ENCODE measurements around the gene ZBTB7C. TPM values are rescaled to one million over a fixed set of nuclear protein-coding genes. Genes with fewer than 3 reads are reported as not detected.

The ZBTB7C gene
- total and polyA plus RNA-seq, 2 of the 8 experiments (the other 6 are each of a cell fraction or from before 2014, with no cell fraction given), result 0.15 to 0.45 TPM

GRCh38 chr18:48085781-48086487, 323.2 kb downstream of the ZBTB7C start:
- Histone ChIP-seq H3K27me3 (replicated peaks in 1 of 4; ENCODE audit: control insufficient read depth in 3 of 4, extremely low read depth in 1 of 4, insufficient read depth in 3 of 4, low read length in 3 of 4) (no peaks in the 10 kb centered on the region), H3K23me2 (ENCODE audit: low read depth, low read length) (no peaks in the 10 kb centered on the region), H2AK5ac (ENCODE audit: low read depth, low read length) (no peak overlapping the region), H4K5ac (ENCODE audit: insufficient read length, low read depth, low read length) (no peak overlapping the region), H2BK20ac (ENCODE audit: low read length) (no peak overlapping the region), H3K56ac (replicated peaks; ENCODE audit: insufficient read length, low read depth, low read length) (no peak overlapping the region), H3K36me3 (ENCODE audit: control insufficient read depth in 2 of 4, insufficient read depth in 4 of 4, low read length in 3 of 4) (no peaks in the 10 kb centered on the region), H3K4me3 (ENCODE audit: extremely low read depth in 1 of 4, insufficient read depth in 2 of 4, low read depth in 3 of 4, low read length in 4 of 4) (no peak overlapping the region), H3K4ac (replicated peaks; ENCODE audit: insufficient read length, low read depth, low read length) (no peak overlapping the region), H3K9me3 (ENCODE audit: insufficient read depth in 2 of 2, low read depth in 1 of 2, low read length in 1 of 2) (no peaks in the 10 kb centered on the region), H3K4me2 (ENCODE audit: insufficient read depth in 1 of 2, low read depth in 2 of 2, low read length in 2 of 2) (no peak overlapping the region), H3K23ac (ENCODE audit: insufficient read length) (no peak overlapping the region), H3K27ac (ENCODE audit: low read depth, low read length) (no peak overlapping the region), H3K4me1 (replicated peaks in 1 of 4; ENCODE audit: control insufficient read depth in 3 of 4, insufficient read depth in 4 of 4, low read length in 3 of 4) (0 out of 7 replicates have a peak, but pooled peaks cover 0 to 2% (median 0%) of the 10 kb centered on the region in 4 experiments), H3K9ac (replicated peaks in 1 of 4; ENCODE audit: extremely low read depth in 1 of 4, low read depth in 3 of 4, low read length in 3 of 4) (no peak overlapping the region), H3K79me1 (ENCODE audit: low read depth, low read length) (no peaks in the 10 kb centered on the region), H4K20me1 (replicated peaks in 1 of 2; ENCODE audit: control insufficient read depth in 1 of 2, insufficient read depth in 2 of 2, low read length in 2 of 2) (no peaks in the 10 kb centered on the region), H3K18ac (ENCODE audit: extremely low read depth, low read length) (no peak overlapping the region), H2AFZ (ENCODE audit: low read length) (no peak overlapping the region), H3K14ac (ENCODE audit: insufficient read length) (no peak overlapping the region), H3K79me2 (ENCODE audit: control insufficient read depth in 1 of 2, insufficient read depth in 2 of 2, low read length in 2 of 2) (no peaks in the 10 kb centered on the region), H2BK120ac (replicated peaks; ENCODE audit: low read depth, low read length) (no peak overlapping the region), H4K91ac (replicated peaks; ENCODE audit: insufficient read length, low read length) (no peak overlapping the region), H4K8ac (ENCODE audit: extremely low read depth, insufficient read depth, low read length) (peak overlapping the region; percentile 57), H2BK12ac (ENCODE audit: low read depth, low read length) (no peak overlapping the region), H2BK15ac (ENCODE audit: low read length) (no peak overlapping the region), H2BK5ac (ENCODE audit: low read depth, low read length) (no peak overlapping the region)
- CTCF ChIA-PET (ENCODE audit: partially characterized antibody), result interaction anchor here (1.0 kb wide), 2 partner anchors 16 to 61 kb away, joined by 3 read pairs; no protein-coding TSS in a partner anchor
- FAIRE-seq (no peak), DNase-seq (ENCODE audit: low read depth in 1 of 2, low spot score in 2 of 2) (no peak)
- WGBS, 2 experiments (ENCODE audit: extremely low coverage in 1 of 2, insufficient coverage in 1 of 2, insufficient read length in 1 of 2, insufficient replicate concordance in 2 of 2, low coverage in 1 of 2, low lambda C conversion rate in 2 of 2, missing lambda C conversion rate in 1 of 2), result 88% methylated on average over 4 of the region's 4 CpGs; no CpG with 5 or more reads in 1 of the 2 experiments
- POLR2A ChIA-PET (ENCODE audit: partially characterized antibody), result no interaction called here
